ENCODE data around the gene SLC25A10. TPM values are rescaled to one million over a fixed set of nuclear protein-coding genes. Genes with fewer than 3 reads are reported as not detected.

Gene SLC25A10
- total and polyA plus RNA-seq, 12 donors: 3.5 to 36.1 (median 20.5) TPM

DNA sequence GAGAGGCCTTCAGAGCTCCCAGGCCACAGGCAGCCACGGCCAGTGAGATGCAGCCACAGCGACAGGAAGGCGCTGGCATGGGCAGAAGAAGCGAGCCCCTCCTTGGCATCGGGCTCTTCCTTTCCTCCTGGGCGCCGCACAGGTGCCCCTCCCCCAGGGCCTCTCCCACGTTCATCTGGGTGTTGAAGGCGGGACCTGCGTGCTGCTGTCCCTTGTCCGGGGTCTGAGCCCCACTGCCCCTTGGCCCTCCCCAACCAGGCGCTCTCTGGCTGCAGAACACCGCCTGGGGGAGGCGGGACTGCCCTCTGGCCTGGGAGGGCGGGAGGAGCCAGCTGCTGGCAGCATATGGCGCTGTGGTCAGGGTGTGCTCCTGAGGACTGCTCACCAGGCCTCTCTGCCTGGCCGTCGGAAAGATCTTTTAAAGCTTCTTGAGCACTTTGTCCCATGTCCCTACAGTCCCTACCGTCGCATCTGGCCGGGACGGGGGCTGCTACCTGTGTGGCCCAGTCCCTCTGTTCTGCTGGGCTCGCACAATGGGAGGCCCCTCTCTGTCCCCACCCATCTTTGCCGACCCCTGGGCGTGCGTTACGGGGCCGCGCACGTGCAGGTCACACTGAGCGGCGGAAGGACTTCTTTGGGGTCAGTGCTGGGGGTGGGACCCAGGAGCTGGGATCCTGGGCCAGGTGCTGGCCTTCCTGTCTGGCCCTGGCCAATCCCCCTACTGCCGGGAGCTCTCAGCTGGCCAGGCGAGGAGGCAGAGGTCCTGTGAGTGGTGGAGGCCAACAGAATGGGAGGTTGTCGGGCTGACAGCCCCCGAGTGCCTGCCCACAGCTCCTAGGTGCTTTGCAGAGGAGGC lies 1.7 kb downstream of the SLC25A10 start:
- no peaks in the 10 kb centered on the region for H3K36me3 ChIP-seq (replicated peaks in 1 of 2)
- H3K27ac ChIP-seq: no peak overlapping the region
- no peaks in the 10 kb centered on the region for H3K27me3 ChIP-seq
- TF ChIP-seq, protein P1, sequence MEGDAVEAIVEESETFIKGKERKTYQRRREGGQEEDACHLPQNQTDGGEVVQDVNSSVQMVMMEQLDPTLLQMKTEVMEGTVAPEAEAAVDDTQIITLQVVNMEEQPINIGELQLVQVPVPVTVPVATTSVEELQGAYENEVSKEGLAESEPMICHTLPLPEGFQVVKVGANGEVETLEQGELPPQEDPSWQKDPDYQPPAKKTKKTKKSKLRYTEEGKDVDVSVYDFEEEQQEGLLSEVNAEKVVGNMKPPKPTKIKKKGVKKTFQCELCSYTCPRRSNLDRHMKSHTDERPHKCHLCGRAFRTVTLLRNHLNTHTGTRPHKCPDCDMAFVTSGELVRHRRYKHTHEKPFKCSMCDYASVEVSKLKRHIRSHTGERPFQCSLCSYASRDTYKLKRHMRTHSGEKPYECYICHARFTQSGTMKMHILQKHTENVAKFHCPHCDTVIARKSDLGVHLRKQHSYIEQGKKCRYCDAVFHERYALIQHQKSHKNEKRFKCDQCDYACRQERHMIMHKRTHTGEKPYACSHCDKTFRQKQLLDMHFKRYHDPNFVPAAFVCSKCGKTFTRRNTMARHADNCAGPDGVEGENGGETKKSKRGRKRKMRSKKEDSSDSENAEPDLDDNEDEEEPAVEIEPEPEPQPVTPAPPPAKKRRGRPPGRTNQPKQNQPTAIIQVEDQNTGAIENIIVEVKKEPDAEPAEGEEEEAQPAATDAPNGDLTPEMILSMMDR (IDR thresholded peaks at IDR 0.05): no peak
- DNase-seq: no peak
- H3K9me3 ChIP-seq (replicated peaks in 1 of 3): no peaks in the 10 kb centered on the region
- no peak overlapping the region for H3K4me3 ChIP-seq
- intact Hi-C loops (cut with DNase I): no loop called here
- 73 to 81% (median 76%) methylated on average over 15 to 36 of the region's 36 CpGs for WGBS, 4 donors
- H3K4me1 ChIP-seq (replicated peaks in 1 of 2): peaks cover 15 to 32% of the 10 kb centered on the region in 2 donors

- Histone ChIP-seq H3K27ac (no peak overlapping the region), H3K9me3 (replicated peaks in 1 of 3) (no peaks in the 10 kb centered on the region), H3K36me3 (replicated peaks in 1 of 2) (no peaks in the 10 kb centered on the region), H3K4me3 (no peak overlapping the region), H3K4me1 (replicated peaks in 1 of 2) (peaks cover 15 to 32% of the 10 kb centered on the region in 2 donors), H3K27me3 (no peaks in the 10 kb centered on the region)
- DNase-seq: peak in 1 of 7 donors; percentile 19
- no peak for TF ChIP-seq POLR2A (IDR thresholded peaks at IDR 0.05)
- intact Hi-C loops (cut with DNase I): no loop called here
- WGBS, 4 donors: 92 to 96% (median 95%) methylated on average over 21 to 39 of the region's 39 CpGs
Measured at GRCh38 chr17:81714412-81715106, 2.5 kb downstream of the SLC25A10 start.

GRCh38 chr17:81715107-81715871 lies 3.2 kb downstream of the SLC25A10 start:
- WGBS, 4 donors: 64 to 91% (median 87%) methylated on average over 6 to 32 of the region's 32 CpGs
- Histone ChIP-seq H3K4me1 (replicated peaks in 1 of 2) (peaks cover 15 to 32% of the 10 kb centered on the region in 2 donors), H3K4me3 (no peak overlapping the region), H3K36me3 (replicated peaks in 1 of 2) (no peaks in the 10 kb centered on the region), H3K27ac (no peak overlapping the region), H3K9me3 (replicated peaks in 1 of 3) (no peaks in the 10 kb centered on the region), H3K27me3 (no peaks in the 10 kb centered on the region)
- peak in 3 of 7 donors; percentile 37 to 50 (median 40) for DNase-seq
- intact Hi-C loops (cut with DNase I): no loop called here
- TF ChIP-seq, protein P1 (IDR thresholded peaks at IDR 0.05): no peak

- Histone ChIP-seq H3K4me3 (no peak overlapping the region), H3K4me1 (replicated peaks in 1 of 2) (peaks cover 14 to 25% of the 10 kb centered on the region in 2 donors), H3K36me3 (replicated peaks in 1 of 2) (no peaks in the 10 kb centered on the region), H3K27me3 (no peaks in the 10 kb centered on the region), H3K9me3 (replicated peaks in 1 of 3) (no peaks in the 10 kb centered on the region), H3K27ac (no peak overlapping the region)
- 78 to 97% (median 85%) methylated on average over 10 to 43 of the region's 43 CpGs for WGBS, 4 donors
- intact Hi-C loops (cut with DNase I): no loop called here
- TF ChIP-seq POLR2A (IDR thresholded peaks at IDR 0.05): no peak
- TF ChIP-seq, protein P1 (IDR thresholded peaks at IDR 0.05): no peak
- DNase-seq: peak in 3 of 7 donors; percentile 37 to 58 (median 48)
Measured at GRCh38 chr17:81715872-81716673, 4.0 kb downstream of the SLC25A10 start.
